VCaP (cell line): Measurements from ENCODE around the gene RALGPS2.

Experiments used
- H3K27ac ChIP-seq: fragments of 450-650 bp; 2 replicates; pipeline ENCODE4 v1.5.1; 2017
- TF ChIP-seq, protein P1 (sequence below): fragments of 450-650 bp; conservative IDR thresholded peaks from 2 replicates; pipeline ENCODE4 v1.5.1; 2017; ENCODE audit warnings: mild to moderate bottlenecking, moderate library complexity

Gene RALGPS2

DNA sequence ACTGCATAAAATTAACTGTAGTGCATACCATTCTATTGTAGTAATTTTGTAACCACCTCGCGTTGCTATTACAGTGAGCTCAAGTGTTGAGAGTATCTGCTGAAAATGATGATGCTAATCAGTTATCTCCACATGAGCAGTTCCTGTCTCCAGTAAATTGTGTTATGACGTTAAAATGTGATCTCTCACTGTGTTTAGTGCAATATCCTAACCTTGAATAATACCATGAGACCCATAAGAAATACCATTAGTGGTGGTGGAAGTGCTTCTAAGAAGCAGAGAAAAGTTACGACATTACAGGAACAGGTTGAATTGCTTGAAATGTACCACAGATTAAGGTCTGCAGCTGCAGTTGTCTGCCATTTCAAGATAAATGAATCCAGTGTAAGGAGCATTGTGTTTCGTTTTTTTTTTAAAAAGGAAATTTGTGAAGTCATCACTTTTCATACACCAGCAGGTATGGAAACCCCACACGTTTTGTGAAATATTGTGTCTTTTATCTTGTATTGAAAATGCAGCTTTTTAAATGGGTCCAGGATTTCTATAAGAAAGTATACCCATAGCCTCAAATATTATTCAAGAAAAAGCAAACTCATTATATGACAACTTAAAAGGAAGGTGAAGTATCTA lies 73.3 kb downstream of the RALGPS2 start:
- no peak overlapping the region for H3K27ac ChIP-seq
- TF ChIP-seq, protein P1, sequence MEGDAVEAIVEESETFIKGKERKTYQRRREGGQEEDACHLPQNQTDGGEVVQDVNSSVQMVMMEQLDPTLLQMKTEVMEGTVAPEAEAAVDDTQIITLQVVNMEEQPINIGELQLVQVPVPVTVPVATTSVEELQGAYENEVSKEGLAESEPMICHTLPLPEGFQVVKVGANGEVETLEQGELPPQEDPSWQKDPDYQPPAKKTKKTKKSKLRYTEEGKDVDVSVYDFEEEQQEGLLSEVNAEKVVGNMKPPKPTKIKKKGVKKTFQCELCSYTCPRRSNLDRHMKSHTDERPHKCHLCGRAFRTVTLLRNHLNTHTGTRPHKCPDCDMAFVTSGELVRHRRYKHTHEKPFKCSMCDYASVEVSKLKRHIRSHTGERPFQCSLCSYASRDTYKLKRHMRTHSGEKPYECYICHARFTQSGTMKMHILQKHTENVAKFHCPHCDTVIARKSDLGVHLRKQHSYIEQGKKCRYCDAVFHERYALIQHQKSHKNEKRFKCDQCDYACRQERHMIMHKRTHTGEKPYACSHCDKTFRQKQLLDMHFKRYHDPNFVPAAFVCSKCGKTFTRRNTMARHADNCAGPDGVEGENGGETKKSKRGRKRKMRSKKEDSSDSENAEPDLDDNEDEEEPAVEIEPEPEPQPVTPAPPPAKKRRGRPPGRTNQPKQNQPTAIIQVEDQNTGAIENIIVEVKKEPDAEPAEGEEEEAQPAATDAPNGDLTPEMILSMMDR = no peak

DNA sequence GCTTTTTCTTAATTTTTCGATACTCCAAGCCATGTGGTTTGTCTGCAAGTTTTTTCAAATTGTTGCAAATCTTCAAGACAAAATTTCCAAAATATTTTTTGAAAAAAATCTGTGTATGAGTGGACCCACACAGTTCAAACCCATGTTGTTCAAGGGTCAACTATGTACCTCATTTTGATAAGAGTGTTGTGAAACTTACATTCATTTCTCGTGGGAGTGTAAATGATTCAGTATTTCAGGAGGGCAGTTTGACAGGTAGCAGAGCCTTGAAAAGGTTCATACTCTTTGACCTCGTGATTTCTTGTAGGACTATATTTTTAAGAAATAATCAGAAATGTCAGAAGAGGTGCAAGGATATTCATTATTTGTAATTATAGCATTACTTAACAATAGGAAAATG lies 77.8 kb downstream of the RALGPS2 start:
- no peak overlapping the region for H3K27ac ChIP-seq
- TF ChIP-seq, protein P1 = no peak

DNA sequence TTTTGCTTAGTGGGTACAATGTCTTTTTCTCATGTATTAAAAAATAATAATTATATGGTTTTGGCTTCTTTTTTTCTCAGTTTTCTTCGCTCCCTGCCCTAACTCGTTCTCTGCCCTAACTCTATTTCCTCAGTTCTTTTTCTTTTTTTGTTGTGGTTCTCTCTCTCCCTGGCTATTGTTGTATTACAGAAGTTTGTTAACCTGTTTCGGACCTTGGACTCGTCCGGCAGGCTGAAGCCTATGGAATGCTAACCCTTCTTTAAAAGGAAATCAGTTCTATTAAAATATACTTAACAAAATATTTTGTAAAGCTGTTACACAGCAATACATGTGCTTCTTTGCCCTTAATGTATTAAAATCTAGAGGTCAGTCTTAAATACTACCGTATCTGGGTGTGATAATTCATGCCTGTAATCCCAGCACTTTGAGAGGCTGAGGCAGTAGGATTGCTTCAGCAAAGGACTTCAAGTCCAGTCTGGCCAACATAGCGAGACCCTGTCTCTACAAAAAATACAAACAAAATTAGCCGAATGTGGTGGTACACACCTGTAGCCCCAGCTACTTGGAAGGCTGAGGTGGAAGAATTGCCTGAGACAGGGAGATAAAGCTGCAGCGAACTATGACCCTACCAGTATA lies 81.7 kb downstream of the RALGPS2 start:
- H3K27ac ChIP-seq = no peak overlapping the region
- TF ChIP-seq, protein P1 = no peak

DNA sequence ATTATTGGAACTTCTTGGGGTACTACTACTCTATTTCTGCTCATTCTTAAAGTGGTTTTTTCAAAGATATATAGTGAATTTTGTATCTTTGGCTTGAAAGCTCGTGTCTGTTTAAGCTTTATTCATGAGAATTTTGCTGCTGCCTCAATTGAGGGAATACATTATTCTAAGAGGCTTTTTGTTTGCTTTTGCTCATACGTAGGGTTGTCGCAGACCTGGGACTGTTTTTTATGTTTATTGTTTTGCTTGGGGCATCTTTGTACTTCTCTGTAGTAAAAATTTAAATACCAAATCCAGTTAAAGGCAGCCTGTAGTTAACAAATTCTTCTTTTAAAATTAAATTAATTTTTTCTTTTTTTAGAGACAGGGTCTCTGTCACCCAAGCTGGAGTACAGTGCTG lies 83.5 kb downstream of the RALGPS2 start:
- no peak overlapping the region for H3K27ac ChIP-seq
- TF ChIP-seq, protein P1 = no peak

GRCh38 chr1:178810585-178810984 lies 85.5 kb downstream of the RALGPS2 start:
- TF ChIP-seq, protein P1 = no peak
- H3K27ac ChIP-seq = no peak overlapping the region

- TF ChIP-seq, protein P1 = no peak
- no peak overlapping the region for H3K27ac ChIP-seq
Measured at GRCh38 chr1:178818416-178818815, 93.4 kb downstream of the RALGPS2 start.

DNA sequence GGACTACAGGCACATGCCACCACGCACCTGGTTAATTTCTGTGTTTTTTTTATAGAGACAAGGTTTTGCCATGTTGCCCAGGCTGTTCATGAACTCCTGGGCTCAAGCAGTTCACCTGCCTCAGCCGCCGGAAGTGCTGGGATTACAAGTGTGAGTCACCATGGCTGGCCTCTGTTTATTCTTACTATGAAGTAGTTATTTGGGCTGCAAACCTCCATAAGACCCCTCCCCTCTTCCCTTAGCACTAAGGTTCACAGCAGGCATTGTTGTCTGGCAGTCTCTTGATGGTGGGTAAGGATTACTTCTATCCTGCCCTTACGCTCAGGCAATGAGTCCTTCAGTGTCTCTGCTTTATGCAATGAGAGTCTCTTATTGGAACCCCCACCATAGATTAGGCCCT lies 94.1 kb downstream of the RALGPS2 start:
- no peak overlapping the region for H3K27ac ChIP-seq
- TF ChIP-seq, protein P1 = no peak
